Smooth muscle cell of the umbilical artery (primary cell): ENCODE measurements around the gene SART3. TPM values are rescaled to one million over a fixed set of nuclear protein-coding genes. Genes with fewer than 3 reads are reported as not detected.

Experiments used
- total RNA-seq: library from RNA; depleted of rRNA; stranded (reverse); fragments of >200 nt; gene quantifications from 2 replicates; pipeline ENCODE4 v1.2.3, GENCODE V29; 2014

The SART3 gene, protein sequence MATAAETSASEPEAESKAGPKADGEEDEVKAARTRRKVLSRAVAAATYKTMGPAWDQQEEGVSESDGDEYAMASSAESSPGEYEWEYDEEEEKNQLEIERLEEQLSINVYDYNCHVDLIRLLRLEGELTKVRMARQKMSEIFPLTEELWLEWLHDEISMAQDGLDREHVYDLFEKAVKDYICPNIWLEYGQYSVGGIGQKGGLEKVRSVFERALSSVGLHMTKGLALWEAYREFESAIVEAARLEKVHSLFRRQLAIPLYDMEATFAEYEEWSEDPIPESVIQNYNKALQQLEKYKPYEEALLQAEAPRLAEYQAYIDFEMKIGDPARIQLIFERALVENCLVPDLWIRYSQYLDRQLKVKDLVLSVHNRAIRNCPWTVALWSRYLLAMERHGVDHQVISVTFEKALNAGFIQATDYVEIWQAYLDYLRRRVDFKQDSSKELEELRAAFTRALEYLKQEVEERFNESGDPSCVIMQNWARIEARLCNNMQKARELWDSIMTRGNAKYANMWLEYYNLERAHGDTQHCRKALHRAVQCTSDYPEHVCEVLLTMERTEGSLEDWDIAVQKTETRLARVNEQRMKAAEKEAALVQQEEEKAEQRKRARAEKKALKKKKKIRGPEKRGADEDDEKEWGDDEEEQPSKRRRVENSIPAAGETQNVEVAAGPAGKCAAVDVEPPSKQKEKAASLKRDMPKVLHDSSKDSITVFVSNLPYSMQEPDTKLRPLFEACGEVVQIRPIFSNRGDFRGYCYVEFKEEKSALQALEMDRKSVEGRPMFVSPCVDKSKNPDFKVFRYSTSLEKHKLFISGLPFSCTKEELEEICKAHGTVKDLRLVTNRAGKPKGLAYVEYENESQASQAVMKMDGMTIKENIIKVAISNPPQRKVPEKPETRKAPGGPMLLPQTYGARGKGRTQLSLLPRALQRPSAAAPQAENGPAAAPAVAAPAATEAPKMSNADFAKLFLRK
- total RNA-seq, result 49.6 and 57.2 TPM in 2 replicates

DNA sequence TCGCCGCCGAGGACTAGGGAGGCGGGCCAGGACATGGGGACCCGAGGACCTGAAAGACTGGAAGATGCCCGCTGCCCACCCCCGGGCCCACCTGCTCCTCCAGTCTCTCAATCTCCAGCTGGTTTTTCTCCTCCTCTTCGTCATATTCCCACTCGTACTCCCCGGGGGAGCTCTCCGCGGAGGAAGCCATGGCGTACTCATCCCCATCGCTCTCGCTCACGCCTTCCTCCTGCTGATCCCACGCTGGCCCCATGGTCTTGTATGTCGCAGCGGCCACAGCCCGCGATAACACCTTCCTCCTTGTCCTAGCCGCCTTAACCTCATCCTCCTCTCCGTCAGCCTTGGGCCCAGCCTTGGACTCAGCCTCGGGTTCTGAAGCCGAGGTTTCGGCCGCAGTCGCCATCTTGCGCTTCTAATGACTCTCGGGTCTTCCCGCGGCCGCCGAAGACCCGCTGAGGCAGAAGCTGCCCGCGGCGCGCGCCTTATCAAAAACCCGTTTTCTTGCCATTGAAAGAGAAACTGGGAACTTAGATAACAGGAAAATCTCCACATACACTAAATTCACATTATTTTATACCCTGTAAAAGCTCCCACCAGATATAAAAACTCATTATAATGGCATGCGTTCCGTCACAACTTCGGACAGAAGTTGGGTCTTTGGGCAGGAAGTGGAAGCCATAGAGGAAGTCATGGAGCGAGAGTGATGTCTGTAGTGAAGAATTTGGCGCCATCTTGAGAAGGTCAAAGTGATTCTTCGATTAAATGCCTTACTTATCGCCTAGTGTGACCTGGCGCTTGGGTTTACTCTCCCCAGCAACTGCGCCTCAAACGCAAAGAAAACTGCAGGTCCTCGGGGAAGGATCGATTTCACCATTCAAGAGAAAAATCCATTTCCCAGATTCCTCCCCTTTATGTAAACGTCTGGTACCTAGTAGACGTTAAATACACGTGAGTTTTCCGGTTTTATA, at the start of gene SART3:
Gene SART3, minus strand, starts transcription at position 422 of the 968 bp plus-strand sequence. Its CDS starts 19 bp downstream, at position 403.

GRCh38 chr12:108597559-108598471, 36.8 kb upstream of the SART3 start, which contains the start of gene TMEM119:
TSS of gene TMEM119 (minus strand) at chr12:108598084. CDS start at chr12:108592383, 5,701 bp downstream.

GRCh38 chr12:108562348-108563135, 1.6 kb upstream of the SART3 start, which contains the start of gene ISCU:
TSS of gene ISCU (plus strand) at chr12:108562596. CDS start at chr12:108562623, 27 bp downstream.

GRCh38 chr12:108514973-108515814, 45.8 kb downstream of the SART3 start, which contains the start of gene FICD:
TSS of gene FICD (plus strand) at chr12:108515277. CDS start at chr12:108516973, 1,696 bp downstream.

Other genes with a start within 250 kb of the SART3 start
- 0.28 and 0.59 TPM in 2 replicates for gene CMKLR1, start 221.9 kb downstream of the SART3 start, total RNA-seq
- 17.1 and 22.6 TPM in 2 replicates for gene FICD, start 45.9 kb downstream of the SART3 start, total RNA-seq
- gene ISCU, start 1.4 kb upstream of the SART3 start, total RNA-seq, result 127 and 155 TPM in 2 replicates
- 2.3 and 24.9 TPM in 2 replicates for gene TMEM119, start 36.9 kb upstream of the SART3 start, total RNA-seq
- gene SELPLG, start 72.7 kb upstream of the SART3 start, total RNA-seq, result 0.89 and 2.2 TPM in 2 replicates
- 168 and 308 TPM in 2 replicates for gene CORO1C, start 170.3 kb upstream of the SART3 start, total RNA-seq